IMR-90 (cell line): ENCODE results near the gene MYCBP2. TPM values are rescaled to one million over a fixed set of nuclear protein-coding genes. Genes with fewer than 3 reads are reported as not detected.

Experiments used
- ATAC-seq: fragments of 200-7000 bp; cut with Tn5 transposase; 2 replicates; pipeline ENCODE4 v1.9.1; 2020; ENCODE audit warnings: low read depth, mild to moderate bottlenecking, moderate library complexity
- BruUV-seq: library from RNA; stranded (reverse); fragments of 400-500 nt; replicated peaks from 2 replicates; lab custom pipeline; 2021; lab: Mats Ljungman, UMichigan
- CTCF ChIA-PET: fragments of 300-600 bp; formaldehyde crosslinking; extraction: SDS; loops from one replicate; lab custom pipeline; 2021; ENCODE audit warnings: antibody characterized with exemption; lab: Yijun Ruan, JAX
- POLR2A ChIA-PET: fragments of 300-600 bp; sonication (Branson Sonifier 250); formaldehyde crosslinking; loops from one replicate; lab custom pipeline; 2022; ENCODE audit warnings: antibody characterized with exemption; ENCODE audit not compliant: unreplicated experiment; lab: Charles Lee
- DNase-seq: peaks from one replicate; pipeline ENCODE4 v3.0.0; 2013
- H2AFZ ChIP-seq: replicated peaks from 2 replicates; pipeline ENCODE3; 2013; ENCODE audit warnings: low read length, mild to moderate bottlenecking; ENCODE audit not compliant: poor library complexity
- H2AK5ac ChIP-seq: 2 replicates; pipeline ENCODE4 v1.6.1; 2013; ENCODE audit warnings: low read depth, low read length, inconsistent platforms
- H2AK9ac ChIP-seq: replicated peaks from 2 replicates; pipeline ENCODE3; 2013; ENCODE audit warnings: mild to moderate bottlenecking, low read depth, low read length, moderate library complexity; ENCODE audit not compliant: poor library complexity
- H2BK120ac ChIP-seq: 2 replicates; pipeline ENCODE4 v1.6.1; 2013; ENCODE audit warnings: low read depth, low read length, inconsistent platforms
- H2BK15ac ChIP-seq: 3 replicates; pipeline ENCODE4 v1.6.1; 2013; ENCODE audit warnings: low read depth, low read length, inconsistent platforms
- H2BK20ac ChIP-seq: 2 replicates; pipeline ENCODE4 v1.6.1; 2013; ENCODE audit warnings: low read depth, mild to moderate bottlenecking, inconsistent platforms, low read length, moderate library complexity
- H2BK5ac ChIP-seq: 2 replicates; pipeline ENCODE4 v1.6.1; 2013; ENCODE audit warnings: mild to moderate bottlenecking, low read depth, low read length, inconsistent platforms; ENCODE audit not compliant: poor library complexity, severe bottlenecking
- H3K14ac ChIP-seq: replicated peaks from 2 replicates; pipeline ENCODE4 v1.6.1; 2013; ENCODE audit warnings: low read depth, low read length, inconsistent platforms
- H3K18ac ChIP-seq: 2 replicates; pipeline ENCODE4 v1.6.1; 2013; ENCODE audit warnings: low read depth, low read length, control low read depth
- H3K23ac ChIP-seq: 2 replicates; pipeline ENCODE4 v1.6.1; 2013; ENCODE audit warnings: low read depth, low read length, inconsistent platforms
- H3K27ac ChIP-seq: 2 replicates; pipeline ENCODE4 v1.5.1; 2013; ENCODE audit warnings: mild to moderate bottlenecking, control low read depth, low read length; ENCODE audit not compliant: insufficient read depth
- H3K27me3 ChIP-seq: 2 replicates; pipeline ENCODE4 v1.6.1; 2013; ENCODE audit warnings: low read length; ENCODE audit not compliant: control insufficient read depth, insufficient read depth
- H3K36me3 ChIP-seq: 2 replicates; pipeline ENCODE4 v1.6.1; 2013; ENCODE audit warnings: low read length, mixed read lengths; ENCODE audit not compliant: control insufficient read depth, insufficient read depth
- H3K4ac ChIP-seq: 2 replicates; pipeline ENCODE4 v1.6.1; 2013; ENCODE audit warnings: low read depth, low read length, inconsistent platforms
- H3K4me1 ChIP-seq: 2 replicates; pipeline ENCODE4 v1.6.1; 2013; ENCODE audit warnings: low read length, mixed read lengths; ENCODE audit not compliant: control insufficient read depth, insufficient read depth
- H3K4me2 ChIP-seq: 2 replicates; pipeline ENCODE4 v1.6.1; 2013; ENCODE audit warnings: low read depth, mild to moderate bottlenecking, control low read depth, low read length, moderate library complexity
- H3K4me3 ChIP-seq: 2 replicates; pipeline ENCODE4 v1.5.1; 2013; ENCODE audit warnings: low read depth, mild to moderate bottlenecking, control low read depth, low read length, moderate library complexity; ENCODE audit not compliant: insufficient read depth
- H3K56ac ChIP-seq: 2 replicates; pipeline ENCODE4 v1.6.1; 2013; ENCODE audit warnings: low read length, inconsistent platforms; ENCODE audit not compliant: insufficient read depth; ENCODE audit errors: extremely low read depth
- H3K79me1 ChIP-seq, 2 experiments: 2 replicates each; pipeline ENCODE4 v1.6.1; 2013; ENCODE audit warnings: low read length in 2 of 2, inconsistent platforms in 1 of 2, low read depth in 1 of 2
- H3K9ac ChIP-seq: 2 replicates; pipeline ENCODE4 v1.6.1; 2013; ENCODE audit warnings: low read depth, low read length, control low read depth
- H3K9me1 ChIP-seq: 2 replicates; pipeline ENCODE4 v1.6.1; 2013; ENCODE audit warnings: low read length, inconsistent platforms; ENCODE audit not compliant: insufficient read depth
- H3K9me3 ChIP-seq: 2 replicates; pipeline ENCODE4 v1.6.1; 2013; ENCODE audit warnings: low read length; ENCODE audit not compliant: control insufficient read depth, insufficient read depth
- H4K20me1 ChIP-seq: 2 replicates; pipeline ENCODE4 v1.6.1; 2013; ENCODE audit warnings: low read length, inconsistent platforms; ENCODE audit not compliant: insufficient read depth
- H4K5ac ChIP-seq: 2 replicates; pipeline ENCODE4 v1.6.1; 2013; ENCODE audit warnings: mild to moderate bottlenecking, low read depth, low read length, control low read depth
- H4K8ac ChIP-seq, 2 experiments: 2 replicates each; pipeline ENCODE4 v1.6.1; 2013; ENCODE audit warnings: low read depth in 2 of 2, low read length in 2 of 2, control low read depth in 1 of 2, inconsistent platforms in 1 of 2
- H4K91ac ChIP-seq: 2 replicates; pipeline ENCODE4 v1.6.1; 2013; ENCODE audit warnings: low read depth, low read length, inconsistent platforms; ENCODE audit not compliant: insufficient read depth
- BHLHE40 ChIP-seq: fragments of 150-350 bp; IDR thresholded peaks from 2 replicates; pipeline ENCODE4 v1.6.1; 2016; ENCODE audit warnings: mild to moderate bottlenecking, low read depth, low read length
- CHD1 ChIP-seq: IDR thresholded peaks from 2 replicates; pipeline ENCODE4 v1.6.1; 2012; ENCODE audit warnings: low read depth, low read length, improper control_type of control experiment
- FOS ChIP-seq: fragments of 150-350 bp; IDR thresholded peaks from 2 replicates; pipeline ENCODE4 v1.6.1; 2016; ENCODE audit warnings: low read depth, low read length
- MAFK ChIP-seq: IDR thresholded peaks from 2 replicates; pipeline ENCODE4 v1.6.1; 2012; ENCODE audit warnings: low read depth, low read length, improper control_type of control experiment
- MAZ ChIP-seq: IDR thresholded peaks from 2 replicates; pipeline ENCODE4 v1.6.1; 2012; ENCODE audit warnings: low read depth, mild to moderate bottlenecking, low read length, improper control_type of control experiment, moderate library complexity, borderline replicate concordance
- MXI1 ChIP-seq: IDR thresholded peaks from 2 replicates; pipeline ENCODE4 v1.6.1; 2012; ENCODE audit warnings: low read depth, mild to moderate bottlenecking, low read length, moderate library complexity, borderline replicate concordance
- NFE2L2 ChIP-seq: fragments of 150-350 bp; IDR thresholded peaks from 2 replicates; pipeline ENCODE4 v1.6.1; 2016; ENCODE audit warnings: low read depth, mild to moderate bottlenecking, low read length
- POLR2A ChIP-seq: IDR thresholded peaks from 2 replicates; pipeline ENCODE4 v1.6.1; 2012; ENCODE audit warnings: mild to moderate bottlenecking, low read depth, low read length
- RAD21 ChIP-seq: IDR thresholded peaks from 2 replicates; pipeline ENCODE4 v1.6.1; 2012; ENCODE audit warnings: low read length, improper control_type of control experiment
- RCOR1 ChIP-seq: IDR thresholded peaks from 2 replicates; pipeline ENCODE4 v1.6.1; 2012; ENCODE audit warnings: mild to moderate bottlenecking, low read length, improper control_type of control experiment; ENCODE audit not compliant: insufficient replicate concordance
- RFX5 ChIP-seq: IDR thresholded peaks from 2 replicates; pipeline ENCODE4 v1.8.0; 2012; ENCODE audit warnings: low read depth, mild to moderate bottlenecking, low read length, moderate library complexity
- SMC3 ChIP-seq: fragments of 150-350 bp; IDR thresholded peaks from 2 replicates; pipeline ENCODE4 v1.6.1; 2016; ENCODE audit warnings: low read depth, mild to moderate bottlenecking, antibody characterized with exemption, low read length, moderate library complexity
- WGBS, 2 experiments: methylation state at CpG; one replicate each; pipeline versions ENCODE4 v1.1.5 to v1.1.7; 2013; ENCODE audit warnings: missing lambda C conversion rate in 2 of 2; ENCODE audit not compliant: insufficient read length in 1 of 2; ENCODE audit errors: extremely low coverage in 2 of 2; 5-methylcytosine and 5-hydroxymethylcytosine counted together
- dilution Hi-C: fragments of 300-500 bp; cut with HindIII; formaldehyde crosslinking; loops from one replicate; pipeline ENCODE4 v1.14.3; 2018; ENCODE audit warnings: low sequenced_read_pairs; ENCODE audit not compliant: unreplicated experiment
- in situ Hi-C: fragments of 300-500 bp; cut with MboI; formaldehyde crosslinking; loops from 3 replicates; pipeline ENCODE4 v1.14.3; 2019; ENCODE audit warnings: low sequenced_read_pairs, inconsistent platforms, mixed read lengths
- intact Hi-C: fragments of 100-400 bp; cut with micrococcal nuclease; formaldehyde crosslinking; loops from 2 replicates; pipeline ENCODE4 v1.10.0; 2022
- polyA plus RNA-seq, 3 experiments: library from polyadenylated mRNA; depleted of rRNA; stranded (reverse); fragments of >200 nt; gene quantifications; 2 replicates each; pipeline ENCODE4 v1.2.3, GENCODE V29; 2012; ENCODE audit warnings: low replicate concordance in 1 of 3
- total RNA-seq: library from RNA; depleted of rRNA; stranded (reverse); fragments of >200 nt; gene quantifications from 2 replicates; pipeline ENCODE4 v1.2.3, GENCODE V29; 2012
- TF ChIP-seq, protein P1 (sequence below): fragments of 150-350 bp; IDR thresholded peaks from 2 replicates; pipeline ENCODE4 v1.6.1; 2017; ENCODE audit warnings: mild to moderate bottlenecking, antibody characterized with exemption, low read length, low read depth
- TF ChIP-seq, protein P2 (sequence below): conservative IDR thresholded peaks from 2 replicates; pipeline ENCODE4 v1.5.1; 2012; ENCODE audit warnings: mild to moderate bottlenecking, low read depth, low read length, improper control_type of control experiment
- TF ChIP-seq, protein P3 (sequence below): fragments of 150-350 bp; IDR thresholded peaks from 2 replicates; pipeline ENCODE4 v1.6.1; 2016; ENCODE audit warnings: low read depth, mild to moderate bottlenecking, low read length, moderate library complexity, borderline replicate concordance

Gene MYCBP2
- total and polyA plus RNA-seq, 2 of the 4 experiments (the other 2 are of a cell fraction) = 20.1 to 43.2 TPM

DNA sequence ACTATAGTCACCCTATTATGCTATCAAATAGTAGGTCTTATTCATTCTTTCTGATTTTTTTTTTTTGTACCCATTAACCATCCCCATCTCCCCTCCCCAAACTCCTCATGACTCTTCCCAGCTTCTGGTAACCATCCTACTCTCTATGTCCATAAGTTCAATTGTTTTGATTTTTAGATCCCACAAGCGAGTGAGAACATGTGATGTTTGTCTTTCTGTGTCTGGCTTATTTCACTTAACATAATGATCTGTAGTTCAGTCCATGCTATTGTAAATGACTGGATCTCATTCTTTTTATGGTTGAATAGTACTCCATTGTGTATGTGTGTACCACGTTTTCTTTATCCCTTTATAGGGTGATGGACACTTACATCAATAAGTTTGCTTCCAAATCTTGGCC, 4.5 kb upstream of the MYCBP2 start:
- Histone ChIP-seq H4K20me1 (no peaks in the 10 kb centered on the region), H3K9ac (no peak overlapping the region), H4K91ac (no peak overlapping the region), H2BK20ac (no peak overlapping the region), H3K4me3 (no peak overlapping the region), H2AK9ac (no peak overlapping the region), H3K4ac (no peak overlapping the region), H2BK5ac (no peak overlapping the region), H3K79me1 (no peaks in the 10 kb centered on the region), H3K14ac (no peak overlapping the region), H3K18ac (no peak overlapping the region), H2AK5ac (no peak overlapping the region), H3K9me3 (no peaks in the 10 kb centered on the region), H2BK120ac (no peak overlapping the region), H3K9me1 (no peaks in the 10 kb centered on the region; the same call in 1 of the 2 replicates), H2BK15ac (no peak overlapping the region), H3K4me2 (no peak overlapping the region), H3K27me3 (peaks cover 4% of the 10 kb centered on the region), H3K27ac (no peak overlapping the region), H4K5ac (no peak overlapping the region), H3K56ac (no peak overlapping the region), H3K36me3 (no peaks in the 10 kb centered on the region), H3K23ac (no peak overlapping the region), H3K4me1 (no peaks in the 10 kb centered on the region), H4K8ac (no peak overlapping the region), H2AFZ (no peak overlapping the region)
- in situ Hi-C loops (no loop called here), intact Hi-C loops (no loop called here), dilution Hi-C loops (no loop called here)
- ATAC-seq (no peak), DNase-seq (no peak)
- WGBS, 2 experiments = no CpG with 5 or more reads among the region's 2 CpGs
- BruUV-seq = no TSS peak
- no peak for TF ChIP-seq RCOR1
- no peak for TF ChIP-seq MXI1
- TF ChIP-seq, protein P1, sequence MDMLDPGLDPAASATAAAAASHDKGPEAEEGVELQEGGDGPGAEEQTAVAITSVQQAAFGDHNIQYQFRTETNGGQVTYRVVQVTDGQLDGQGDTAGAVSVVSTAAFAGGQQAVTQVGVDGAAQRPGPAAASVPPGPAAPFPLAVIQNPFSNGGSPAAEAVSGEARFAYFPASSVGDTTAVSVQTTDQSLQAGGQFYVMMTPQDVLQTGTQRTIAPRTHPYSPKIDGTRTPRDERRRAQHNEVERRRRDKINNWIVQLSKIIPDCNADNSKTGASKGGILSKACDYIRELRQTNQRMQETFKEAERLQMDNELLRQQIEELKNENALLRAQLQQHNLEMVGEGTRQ = no peak
- TF ChIP-seq, protein P2, sequence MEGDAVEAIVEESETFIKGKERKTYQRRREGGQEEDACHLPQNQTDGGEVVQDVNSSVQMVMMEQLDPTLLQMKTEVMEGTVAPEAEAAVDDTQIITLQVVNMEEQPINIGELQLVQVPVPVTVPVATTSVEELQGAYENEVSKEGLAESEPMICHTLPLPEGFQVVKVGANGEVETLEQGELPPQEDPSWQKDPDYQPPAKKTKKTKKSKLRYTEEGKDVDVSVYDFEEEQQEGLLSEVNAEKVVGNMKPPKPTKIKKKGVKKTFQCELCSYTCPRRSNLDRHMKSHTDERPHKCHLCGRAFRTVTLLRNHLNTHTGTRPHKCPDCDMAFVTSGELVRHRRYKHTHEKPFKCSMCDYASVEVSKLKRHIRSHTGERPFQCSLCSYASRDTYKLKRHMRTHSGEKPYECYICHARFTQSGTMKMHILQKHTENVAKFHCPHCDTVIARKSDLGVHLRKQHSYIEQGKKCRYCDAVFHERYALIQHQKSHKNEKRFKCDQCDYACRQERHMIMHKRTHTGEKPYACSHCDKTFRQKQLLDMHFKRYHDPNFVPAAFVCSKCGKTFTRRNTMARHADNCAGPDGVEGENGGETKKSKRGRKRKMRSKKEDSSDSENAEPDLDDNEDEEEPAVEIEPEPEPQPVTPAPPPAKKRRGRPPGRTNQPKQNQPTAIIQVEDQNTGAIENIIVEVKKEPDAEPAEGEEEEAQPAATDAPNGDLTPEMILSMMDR = no peak
- TF ChIP-seq POLR2A = no peak
- no peak for TF ChIP-seq NFE2L2
- TF ChIP-seq BHLHE40 = no peak
- no peak for TF ChIP-seq MAZ
- no peak for TF ChIP-seq SMC3
- no peak for TF ChIP-seq MAFK
- TF ChIP-seq RFX5 = no peak
- no peak for TF ChIP-seq RAD21
- TF ChIP-seq, protein P3, sequence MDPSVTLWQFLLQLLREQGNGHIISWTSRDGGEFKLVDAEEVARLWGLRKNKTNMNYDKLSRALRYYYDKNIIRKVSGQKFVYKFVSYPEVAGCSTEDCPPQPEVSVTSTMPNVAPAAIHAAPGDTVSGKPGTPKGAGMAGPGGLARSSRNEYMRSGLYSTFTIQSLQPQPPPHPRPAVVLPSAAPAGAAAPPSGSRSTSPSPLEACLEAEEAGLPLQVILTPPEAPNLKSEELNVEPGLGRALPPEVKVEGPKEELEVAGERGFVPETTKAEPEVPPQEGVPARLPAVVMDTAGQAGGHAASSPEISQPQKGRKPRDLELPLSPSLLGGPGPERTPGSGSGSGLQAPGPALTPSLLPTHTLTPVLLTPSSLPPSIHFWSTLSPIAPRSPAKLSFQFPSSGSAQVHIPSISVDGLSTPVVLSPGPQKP = no peak
- TF ChIP-seq FOS = no peak
- TF ChIP-seq CHD1 = no peak
- POLR2A ChIA-PET = no interaction called here
- CTCF ChIA-PET = no interaction called here
